ENCODE measurements around the gene PTH1R.
A peak's percentile ranks its signal among the peaks of the same experiment; 100 is the strongest.

PTH1R gene

DNA sequence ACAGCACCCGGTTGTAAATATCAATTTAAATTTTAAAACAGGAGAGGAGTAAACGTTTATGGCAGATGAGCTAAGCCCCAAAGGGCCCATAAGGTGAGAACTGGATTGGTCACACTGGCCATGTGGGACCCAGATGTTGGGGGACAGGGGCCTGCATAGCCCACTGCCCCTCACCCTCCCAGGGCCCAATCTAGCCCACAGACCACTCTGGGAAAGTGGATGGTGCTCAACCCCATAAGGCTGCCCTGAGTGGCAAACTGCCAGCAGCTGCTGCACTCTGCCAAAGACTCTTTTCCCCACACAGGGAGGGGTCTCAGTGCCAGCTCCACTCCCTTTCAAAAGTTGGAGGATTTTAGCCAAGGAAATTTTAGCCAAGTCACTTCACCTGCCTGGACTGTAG, 56.6 kb downstream of the PTH1R start:
- no peak for DNase-seq

DNA sequence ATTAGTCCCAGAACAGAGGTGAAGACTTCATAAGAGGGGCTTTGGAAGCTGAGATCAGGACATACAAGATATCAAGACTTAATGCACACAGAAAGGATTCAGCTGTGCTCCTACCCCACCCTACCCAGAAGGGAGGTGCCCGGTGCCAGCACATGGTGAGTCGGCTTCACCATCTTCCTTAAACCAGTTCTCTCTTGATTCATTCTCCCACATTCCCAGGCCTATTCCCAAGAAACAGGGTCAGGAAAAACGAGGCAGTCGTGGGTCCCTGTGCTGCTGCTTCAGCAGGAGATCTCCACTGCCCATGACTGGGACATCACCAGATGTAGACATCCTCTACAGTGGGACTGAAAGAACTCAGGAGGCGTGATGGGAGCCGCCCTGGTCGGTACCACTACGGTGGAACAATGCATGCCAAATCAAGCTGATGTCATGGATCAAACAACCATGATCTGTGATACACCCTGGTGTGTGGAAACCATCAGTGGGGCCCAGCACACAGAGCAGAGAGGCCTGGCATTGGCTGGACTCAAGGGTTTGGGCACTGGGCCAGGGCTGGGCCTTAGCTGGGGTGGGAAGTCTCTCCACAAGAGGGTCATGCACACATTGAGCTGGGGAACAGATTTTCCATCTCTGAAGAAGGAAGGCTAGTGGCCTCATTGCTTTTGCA, 57.1 kb downstream of the PTH1R start:
- DNase-seq, result no peak

- DNase-seq, result no peak
Measured at GRCh38 chr3:46935168-46935858, 57.8 kb downstream of the PTH1R start.

- no peak for DNase-seq
Measured at GRCh38 chr3:46935989-46936558, 58.6 kb downstream of the PTH1R start.

- DNase-seq, result no peak
Measured at GRCh38 chr3:46936733-46937250, 59.3 kb downstream of the PTH1R start.

DNA sequence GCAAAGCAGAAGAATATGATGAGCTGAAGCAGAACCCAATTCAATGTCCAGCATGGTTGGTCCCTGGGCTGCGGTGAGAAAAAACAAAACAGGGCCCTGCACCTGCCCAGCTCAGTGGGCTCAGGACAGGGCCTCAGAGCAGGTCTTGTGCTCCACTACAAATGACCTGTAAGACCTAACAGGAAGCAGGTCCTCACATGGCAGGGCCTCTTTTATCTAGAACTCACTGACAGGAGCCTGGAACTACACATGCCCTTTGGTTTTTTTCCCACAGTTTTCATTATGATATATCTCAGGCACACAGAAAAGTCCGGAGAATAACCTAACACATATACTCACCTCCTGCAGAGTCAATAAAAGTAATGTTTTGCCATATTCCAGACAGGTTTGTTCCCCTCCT, 60.6 kb downstream of the PTH1R start:
- DNase-seq, result no peak

- DNase-seq, result no peak
Measured at GRCh38 chr3:46939578-46940445, 62.3 kb downstream of the PTH1R start.

GRCh38 chr3:46942076-46942475, 64.6 kb downstream of the PTH1R start:
- no peak for DNase-seq

- no peak for DNase-seq
Measured at GRCh38 chr3:46942481-46943236, 65.1 kb downstream of the PTH1R start.

GRCh38 chr3:46943237-46944187, 66.0 kb downstream of the PTH1R start:
- DNase-seq, result no peak

DNA sequence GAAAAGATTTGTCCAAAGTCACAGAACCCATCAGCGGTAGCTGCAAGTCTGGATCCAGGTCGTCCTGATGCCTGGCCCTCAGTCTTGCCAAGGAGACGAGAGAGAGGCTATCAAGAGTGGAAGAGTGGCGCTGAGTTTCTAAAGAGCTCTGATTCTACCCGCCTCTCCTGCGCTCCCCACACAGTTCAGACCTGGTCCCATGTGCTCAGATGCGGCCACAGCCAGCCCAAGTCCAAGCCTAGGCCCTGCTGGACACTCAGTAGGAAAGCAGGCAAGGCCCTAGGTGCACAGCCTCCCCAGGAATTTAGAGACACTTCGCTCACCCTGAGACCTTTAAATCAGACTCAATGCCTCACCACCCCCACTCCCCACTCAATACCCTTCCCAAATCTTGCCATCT, 66.7 kb downstream of the PTH1R start:
- no peak for DNase-seq

- DNase-seq, result no peak
Measured at GRCh38 chr3:46946416-46946815, 68.9 kb downstream of the PTH1R start.

DNA sequence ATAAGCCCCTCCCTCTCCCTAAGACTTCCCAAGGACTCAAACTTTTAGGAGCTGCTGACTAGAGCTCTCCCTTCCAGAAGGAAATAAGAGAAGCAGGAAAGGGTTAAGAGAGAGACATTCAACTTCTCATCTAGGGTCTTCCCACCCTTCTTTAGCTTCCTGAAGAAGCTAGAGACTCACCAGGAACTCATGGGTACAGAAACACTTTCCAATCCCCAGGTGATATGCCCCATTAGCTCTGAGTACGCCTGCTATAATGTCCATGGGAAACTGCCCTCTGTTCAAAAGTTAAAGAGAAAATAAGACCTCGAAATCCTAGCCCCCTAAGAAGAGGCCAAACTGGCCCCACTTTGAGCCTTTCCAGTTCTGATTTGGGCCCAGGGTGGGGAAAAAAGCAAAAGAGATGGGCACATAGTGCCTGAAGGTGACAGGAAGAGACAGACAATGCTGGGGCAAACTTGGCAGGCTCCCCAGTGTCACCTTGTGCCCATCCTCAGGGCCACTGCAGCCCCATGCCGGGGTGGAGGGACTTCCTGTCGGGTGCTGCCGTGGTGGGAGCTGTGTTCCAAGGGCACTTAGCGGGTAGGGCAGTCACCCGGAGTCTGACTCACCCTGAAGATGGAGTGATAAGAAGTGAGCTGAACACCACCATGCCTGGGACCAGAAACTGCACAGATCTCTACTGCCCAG, 69.5 kb downstream of the PTH1R start:
- peak in 1 of 2 donors; percentile 41 for DNase-seq

DNA sequence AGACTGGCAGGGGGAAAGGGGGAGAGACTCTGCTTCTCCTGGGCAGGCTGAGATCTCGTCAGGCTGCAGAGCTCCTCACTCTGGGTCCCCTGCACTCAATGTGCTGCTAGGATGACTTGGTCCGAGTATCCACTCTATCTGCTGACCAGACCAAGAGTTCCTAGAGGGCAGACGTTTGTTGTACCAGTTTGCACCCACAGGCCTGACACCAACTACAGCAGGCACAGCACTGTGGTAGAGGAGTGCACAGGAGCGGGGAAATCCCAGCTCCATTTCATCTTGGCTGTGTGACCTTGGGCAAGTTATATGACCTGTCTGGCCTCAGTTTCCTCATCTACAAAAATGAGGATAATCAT, 70.0 kb downstream of the PTH1R start:
- no peak for DNase-seq

- DNase-seq, result peak; percentile 48 to 51
Measured at GRCh38 chr3:46947981-46948791, 70.7 kb downstream of the PTH1R start.

DNA sequence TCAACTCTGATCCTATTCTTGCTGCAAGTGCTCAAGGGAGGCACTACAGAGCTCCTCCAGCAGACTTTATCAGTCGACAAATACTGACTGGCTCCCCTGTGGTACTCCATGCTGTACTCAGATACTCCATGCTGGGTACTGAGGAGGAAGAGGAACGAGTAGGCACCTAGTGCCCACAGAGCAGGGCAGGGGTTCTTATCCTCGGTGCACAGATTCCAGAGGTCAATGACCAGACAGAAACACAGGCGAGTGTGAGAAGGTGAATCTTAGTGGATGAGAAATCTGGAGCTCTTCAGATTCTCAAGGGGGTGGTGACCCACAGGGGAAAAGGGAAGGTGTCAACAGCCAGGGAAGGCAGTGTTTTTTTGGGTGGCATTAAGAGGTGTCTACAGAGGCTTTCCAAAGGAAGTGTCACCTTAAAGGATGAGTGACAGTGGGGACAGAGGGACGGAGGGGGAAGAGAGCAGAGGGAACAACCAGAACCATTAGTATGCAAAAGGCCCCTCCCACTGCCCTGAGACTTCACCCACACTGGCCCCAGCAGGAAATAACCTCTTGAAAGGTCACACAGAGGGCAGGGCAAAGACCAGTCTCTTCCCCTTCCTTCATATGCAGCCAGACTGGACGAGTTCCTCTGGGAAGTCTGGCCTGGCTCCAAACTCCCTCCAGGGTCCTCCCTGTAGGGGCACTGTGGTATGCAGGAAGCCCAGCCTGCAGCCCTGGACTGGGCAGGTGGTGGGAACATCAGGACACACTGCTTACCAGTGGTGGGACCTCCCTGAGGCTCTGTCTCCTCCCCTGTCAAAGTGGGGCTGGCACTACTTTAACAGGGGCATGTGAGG, 71.5 kb downstream of the PTH1R start:
- no peak for DNase-seq

GRCh38 chr3:46950177-46950576, 72.7 kb downstream of the PTH1R start:
- no peak for DNase-seq

DNA sequence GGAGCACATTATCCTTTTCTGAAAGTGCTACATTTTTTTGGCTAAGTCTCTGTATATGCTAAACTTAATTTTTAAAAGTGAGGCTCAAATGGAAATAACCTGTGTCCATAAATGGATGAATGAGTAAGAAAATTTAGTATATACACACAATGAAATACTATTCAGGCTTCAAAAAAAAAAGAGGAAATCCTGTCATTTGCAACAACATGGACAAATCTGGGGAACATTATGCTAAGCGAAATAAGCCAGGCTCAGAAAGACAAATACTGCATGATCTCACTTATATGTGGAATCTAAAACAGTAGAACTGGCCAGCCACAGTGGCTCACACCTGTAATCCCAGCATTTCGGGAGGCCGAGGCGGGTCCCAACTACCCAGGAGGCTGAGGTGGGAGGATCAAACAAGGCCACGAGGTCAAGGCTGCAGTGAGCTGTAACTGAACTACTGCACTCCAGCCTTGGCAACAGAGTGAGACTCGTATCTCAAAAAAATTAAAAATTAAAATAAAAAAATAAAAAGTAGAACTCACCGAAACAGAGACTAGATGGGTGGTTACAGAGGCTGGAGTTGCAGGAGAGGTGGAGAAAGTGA, 73.2 kb downstream of the PTH1R start:
- DNase-seq, result no peak

All from stimulated activated CD4-positive, alpha-beta T cell treated with anti-CD3 and anti-CD28 coated beads, Interleukin-2, amount 100 ng/mL, for 48 hours (primary cell).